ENCODE results near the gene DGCR8.

The DGCR8 gene

GRCh38 chr22:20132686-20133246 is 52.7 kb downstream of the DGCR8 start:
- no peaks in the 10 kb centered on the region for H3K9me3 ChIP-seq (ENCODE audit: control insufficient read depth in 1 of 2, low read length in 2 of 2)
- H3K4me3 ChIP-seq (ENCODE audit: low read depth in 1 of 2, low read length in 2 of 2) = peak overlapping the region; percentile 53 to 94
- H3K27me3 ChIP-seq (ENCODE audit: low read depth, low read length) = no peaks in the 10 kb centered on the region
- H3K4me1 ChIP-seq (ENCODE audit: control insufficient read depth in 1 of 2, insufficient read depth in 2 of 2, low read length in 2 of 2) = peaks cover 5 to 62% of the 10 kb centered on the region in 2 donors
- no peak overlapping the region for H3K27ac ChIP-seq (ENCODE audit: low read length)
- H3K36me3 ChIP-seq (ENCODE audit: control insufficient read depth in 1 of 2, insufficient read depth in 2 of 2, low read length in 2 of 2) = peaks cover 0 to 1% of the 10 kb centered on the region in 2 donors

- Histone ChIP-seq H3K27me3 (ENCODE audit: low read depth, low read length) (no peaks in the 10 kb centered on the region), H3K9me3 (ENCODE audit: control insufficient read depth in 1 of 2, low read length in 2 of 2) (no peaks in the 10 kb centered on the region), H3K4me1 (ENCODE audit: control insufficient read depth in 1 of 2, insufficient read depth in 2 of 2, low read length in 2 of 2) (peaks cover 5 to 70% of the 10 kb centered on the region in 2 donors), H3K4me3 (ENCODE audit: low read depth in 1 of 2, low read length in 2 of 2) (no peak overlapping the region), H3K36me3 (ENCODE audit: control insufficient read depth in 1 of 2, insufficient read depth in 2 of 2, low read length in 2 of 2) (no peaks in the 10 kb centered on the region), H3K27ac (ENCODE audit: low read length) (no peak overlapping the region)
These were observed 54.0 kb downstream of the DGCR8 start for GRCh38 chr22:20133930-20134549.

- Histone ChIP-seq H3K36me3 (ENCODE audit: control insufficient read depth in 1 of 2, insufficient read depth in 2 of 2, low read length in 2 of 2) (peaks cover 0 to 9% of the 10 kb centered on the region in 2 donors), H3K27ac (ENCODE audit: low read length) (no peak overlapping the region), H3K4me3 (ENCODE audit: low read depth in 1 of 2, low read length in 2 of 2) (no peak overlapping the region), H3K27me3 (ENCODE audit: low read depth, low read length) (no peaks in the 10 kb centered on the region), H3K4me1 (ENCODE audit: control insufficient read depth in 1 of 2, insufficient read depth in 2 of 2, low read length in 2 of 2) (peaks cover 5 to 70% of the 10 kb centered on the region in 2 donors), H3K9me3 (ENCODE audit: control insufficient read depth in 1 of 2, low read length in 2 of 2) (no peaks in the 10 kb centered on the region)
These were observed 55.2 kb downstream of the DGCR8 start for GRCh38 chr22:20135265-20135664.

GRCh38 chr22:20135806-20136602 is 56.0 kb downstream of the DGCR8 start:
- no peak overlapping the region for H3K4me3 ChIP-seq (ENCODE audit: low read depth in 1 of 2, low read length in 2 of 2)
- no peak overlapping the region for H3K27ac ChIP-seq (ENCODE audit: low read length)

GRCh38 chr22:20136603-20136873 is 56.5 kb downstream of the DGCR8 start:
- Histone ChIP-seq H3K4me1 (ENCODE audit: control insufficient read depth in 1 of 2, insufficient read depth in 2 of 2, low read length in 2 of 2) (peaks cover 5 to 63% of the 10 kb centered on the region in 2 donors), H3K36me3 (ENCODE audit: control insufficient read depth in 1 of 2, insufficient read depth in 2 of 2, low read length in 2 of 2) (peaks cover 0 to 20% of the 10 kb centered on the region in 2 donors), H3K4me3 (ENCODE audit: low read depth in 1 of 2, low read length in 2 of 2) (no peak overlapping the region), H3K27ac (ENCODE audit: low read length) (no peak overlapping the region), H3K27me3 (ENCODE audit: low read depth, low read length) (no peaks in the 10 kb centered on the region), H3K9me3 (ENCODE audit: control insufficient read depth in 1 of 2, low read length in 2 of 2) (no peaks in the 10 kb centered on the region)

More at GRCh38 chr22:20135806-20136602, 56.0 kb downstream of the DGCR8 start:
- Histone ChIP-seq H3K27me3 (ENCODE audit: low read depth, low read length) (no peaks in the 10 kb centered on the region), H3K9me3 (ENCODE audit: control insufficient read depth in 1 of 2, low read length in 2 of 2) (no peaks in the 10 kb centered on the region), H3K4me1 (ENCODE audit: control insufficient read depth in 1 of 2, insufficient read depth in 2 of 2, low read length in 2 of 2) (peaks cover 5 to 63% of the 10 kb centered on the region in 2 donors), H3K36me3 (ENCODE audit: control insufficient read depth in 1 of 2, insufficient read depth in 2 of 2, low read length in 2 of 2) (peaks cover 0 to 14% of the 10 kb centered on the region in 2 donors)

GRCh38 chr22:20137113-20137512 is 57.1 kb downstream of the DGCR8 start:
- Histone ChIP-seq H3K4me1 (ENCODE audit: control insufficient read depth in 1 of 2, insufficient read depth in 2 of 2, low read length in 2 of 2) (peaks cover 5 to 63% of the 10 kb centered on the region in 2 donors), H3K4me3 (ENCODE audit: low read depth in 1 of 2, low read length in 2 of 2) (no peak overlapping the region), H3K27me3 (ENCODE audit: low read depth, low read length) (no peaks in the 10 kb centered on the region), H3K36me3 (ENCODE audit: control insufficient read depth in 1 of 2, insufficient read depth in 2 of 2, low read length in 2 of 2) (peaks cover 0 to 20% of the 10 kb centered on the region in 2 donors), H3K9me3 (ENCODE audit: control insufficient read depth in 1 of 2, low read length in 2 of 2) (no peaks in the 10 kb centered on the region), H3K27ac (ENCODE audit: low read length) (no peak overlapping the region)

GRCh38 chr22:20137671-20138416 is 57.8 kb downstream of the DGCR8 start:
- Histone ChIP-seq H3K27ac (ENCODE audit: low read length) (no peak overlapping the region), H3K4me1 (ENCODE audit: control insufficient read depth in 1 of 2, insufficient read depth in 2 of 2, low read length in 2 of 2) (peaks cover 2 to 56% of the 10 kb centered on the region in 2 donors), H3K9me3 (ENCODE audit: control insufficient read depth in 1 of 2, low read length in 2 of 2) (no peaks in the 10 kb centered on the region), H3K4me3 (ENCODE audit: low read depth in 1 of 2, low read length in 2 of 2) (peak overlapping the region in 1 of 2 donors; percentile 1), H3K27me3 (ENCODE audit: low read depth, low read length) (no peaks in the 10 kb centered on the region), H3K36me3 (ENCODE audit: control insufficient read depth in 1 of 2, insufficient read depth in 2 of 2, low read length in 2 of 2) (peaks cover 0 to 27% of the 10 kb centered on the region in 2 donors)

GRCh38 chr22:20138417-20138738 is 58.3 kb downstream of the DGCR8 start:
- H3K4me1 ChIP-seq (ENCODE audit: control insufficient read depth in 1 of 2, insufficient read depth in 2 of 2, low read length in 2 of 2) = peaks cover 0 to 50% of the 10 kb centered on the region in 2 donors
- no peaks in the 10 kb centered on the region for H3K9me3 ChIP-seq (ENCODE audit: control insufficient read depth in 1 of 2, low read length in 2 of 2)
- H3K4me3 ChIP-seq (ENCODE audit: low read depth in 1 of 2, low read length in 2 of 2) = peak overlapping the region in 1 of 2 donors; percentile 1
- no peak overlapping the region for H3K27ac ChIP-seq (ENCODE audit: low read length)
- H3K27me3 ChIP-seq (ENCODE audit: low read depth, low read length) = no peaks in the 10 kb centered on the region
- H3K36me3 ChIP-seq (ENCODE audit: control insufficient read depth in 1 of 2, insufficient read depth in 2 of 2, low read length in 2 of 2) = peaks cover 0 to 32% of the 10 kb centered on the region in 2 donors

GRCh38 chr22:20138868-20139267 is 58.8 kb downstream of the DGCR8 start:
- peaks cover 0 to 37% of the 10 kb centered on the region in 2 donors for H3K36me3 ChIP-seq (ENCODE audit: control insufficient read depth in 1 of 2, insufficient read depth in 2 of 2, low read length in 2 of 2)

GRCh38 chr22:20139391-20140106 is 59.5 kb downstream of the DGCR8 start:
- no peaks in the 10 kb centered on the region for H3K27me3 ChIP-seq (ENCODE audit: low read depth, low read length)
- H3K9me3 ChIP-seq (ENCODE audit: control insufficient read depth in 1 of 2, low read length in 2 of 2) = no peaks in the 10 kb centered on the region
- H3K27ac ChIP-seq (ENCODE audit: low read length) = no peak overlapping the region
- H3K4me1 ChIP-seq (ENCODE audit: control insufficient read depth in 1 of 2, insufficient read depth in 2 of 2, low read length in 2 of 2) = peaks cover 0 to 39% of the 10 kb centered on the region in 2 donors
- H3K4me3 ChIP-seq (ENCODE audit: low read depth in 1 of 2, low read length in 2 of 2) = no peak overlapping the region
- H3K36me3 ChIP-seq (ENCODE audit: control insufficient read depth in 1 of 2, insufficient read depth in 2 of 2, low read length in 2 of 2) = peaks cover 0 to 40% of the 10 kb centered on the region in 2 donors

More at GRCh38 chr22:20138868-20139267, 58.8 kb downstream of the DGCR8 start:
- Histone ChIP-seq H3K27me3 (ENCODE audit: low read depth, low read length) (no peaks in the 10 kb centered on the region), H3K9me3 (ENCODE audit: control insufficient read depth in 1 of 2, low read length in 2 of 2) (no peaks in the 10 kb centered on the region), H3K4me1 (ENCODE audit: control insufficient read depth in 1 of 2, insufficient read depth in 2 of 2, low read length in 2 of 2) (peaks cover 0 to 46% of the 10 kb centered on the region in 2 donors), H3K4me3 (ENCODE audit: low read depth in 1 of 2, low read length in 2 of 2) (no peak overlapping the region), H3K27ac (ENCODE audit: low read length) (no peak overlapping the region)
